Liver (tissue), 3 donors: Measurements from ENCODE around the gene CDC42EP2.

Experiments
- HNF4G ChIP-seq: IDR thresholded peaks from 2 replicates; pipeline ENCODE4 v1.6.1; 2016; ENCODE audit warnings: antibody characterized with exemption
- SP1 ChIP-seq: IDR thresholded peaks from 2 replicates; pipeline ENCODE4 v1.6.1; 2018; ENCODE audit warnings: antibody characterized with exemption, mild to moderate bottlenecking
- TAF1 ChIP-seq: conservative IDR thresholded peaks from 2 replicates; pipeline ENCODE4 v1.6.1; 2016; ENCODE audit warnings: antibody characterized with exemption, mild to moderate bottlenecking
- YY1 ChIP-seq: IDR thresholded peaks from 2 replicates; pipeline ENCODE4 v1.6.1; 2016; ENCODE audit warnings: antibody characterized with exemption, mild to moderate bottlenecking
- TF ChIP-seq, protein P1 (sequence below): fragments of 150-350 bp; IDR thresholded peaks from 2 replicates; pipeline ENCODE4 v1.5.1; 2017; ENCODE audit warnings: improper control_type of control experiment, low read depth, low read length; ENCODE audit not compliant: missing input control
- TF ChIP-seq, protein P2 (sequence below): IDR thresholded peaks from 2 replicates; pipeline ENCODE4 v1.6.1; 2016; ENCODE audit warnings: antibody characterized with exemption, mild to moderate bottlenecking
- TF ChIP-seq, protein P3 (sequence below): IDR thresholded peaks from 2 replicates; pipeline ENCODE4 v1.6.1; 2016; ENCODE audit warnings: antibody characterized with exemption
- donor health status: healthy.
- donor health status: healthy.

DNA sequence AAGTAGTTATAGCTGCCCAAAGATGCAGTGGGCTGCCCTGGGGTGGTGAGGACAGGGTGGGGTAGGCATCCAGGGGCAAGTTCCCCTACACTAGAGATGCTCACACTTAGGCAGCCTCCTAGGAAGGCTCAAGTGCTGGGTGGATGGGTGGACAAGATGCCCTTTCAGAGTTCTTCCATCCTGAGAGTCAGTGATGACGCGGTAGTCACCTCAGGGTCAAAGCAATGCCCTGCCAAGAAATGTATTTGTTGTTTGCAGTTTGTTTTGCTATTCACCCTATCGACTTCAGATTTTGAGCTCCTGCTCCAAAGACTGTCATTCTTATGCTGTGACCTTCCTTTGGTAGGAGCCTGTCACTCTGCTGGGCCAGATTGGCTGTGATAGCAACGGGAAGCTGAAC lies 34.0 kb upstream of the CDC42EP2 start:
- TF ChIP-seq, protein P1, sequence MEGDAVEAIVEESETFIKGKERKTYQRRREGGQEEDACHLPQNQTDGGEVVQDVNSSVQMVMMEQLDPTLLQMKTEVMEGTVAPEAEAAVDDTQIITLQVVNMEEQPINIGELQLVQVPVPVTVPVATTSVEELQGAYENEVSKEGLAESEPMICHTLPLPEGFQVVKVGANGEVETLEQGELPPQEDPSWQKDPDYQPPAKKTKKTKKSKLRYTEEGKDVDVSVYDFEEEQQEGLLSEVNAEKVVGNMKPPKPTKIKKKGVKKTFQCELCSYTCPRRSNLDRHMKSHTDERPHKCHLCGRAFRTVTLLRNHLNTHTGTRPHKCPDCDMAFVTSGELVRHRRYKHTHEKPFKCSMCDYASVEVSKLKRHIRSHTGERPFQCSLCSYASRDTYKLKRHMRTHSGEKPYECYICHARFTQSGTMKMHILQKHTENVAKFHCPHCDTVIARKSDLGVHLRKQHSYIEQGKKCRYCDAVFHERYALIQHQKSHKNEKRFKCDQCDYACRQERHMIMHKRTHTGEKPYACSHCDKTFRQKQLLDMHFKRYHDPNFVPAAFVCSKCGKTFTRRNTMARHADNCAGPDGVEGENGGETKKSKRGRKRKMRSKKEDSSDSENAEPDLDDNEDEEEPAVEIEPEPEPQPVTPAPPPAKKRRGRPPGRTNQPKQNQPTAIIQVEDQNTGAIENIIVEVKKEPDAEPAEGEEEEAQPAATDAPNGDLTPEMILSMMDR = no peak
- TF ChIP-seq TAF1 = no peak
- TF ChIP-seq YY1 = no peak
- no peak for TF ChIP-seq SP1
- TF ChIP-seq, protein P2, sequence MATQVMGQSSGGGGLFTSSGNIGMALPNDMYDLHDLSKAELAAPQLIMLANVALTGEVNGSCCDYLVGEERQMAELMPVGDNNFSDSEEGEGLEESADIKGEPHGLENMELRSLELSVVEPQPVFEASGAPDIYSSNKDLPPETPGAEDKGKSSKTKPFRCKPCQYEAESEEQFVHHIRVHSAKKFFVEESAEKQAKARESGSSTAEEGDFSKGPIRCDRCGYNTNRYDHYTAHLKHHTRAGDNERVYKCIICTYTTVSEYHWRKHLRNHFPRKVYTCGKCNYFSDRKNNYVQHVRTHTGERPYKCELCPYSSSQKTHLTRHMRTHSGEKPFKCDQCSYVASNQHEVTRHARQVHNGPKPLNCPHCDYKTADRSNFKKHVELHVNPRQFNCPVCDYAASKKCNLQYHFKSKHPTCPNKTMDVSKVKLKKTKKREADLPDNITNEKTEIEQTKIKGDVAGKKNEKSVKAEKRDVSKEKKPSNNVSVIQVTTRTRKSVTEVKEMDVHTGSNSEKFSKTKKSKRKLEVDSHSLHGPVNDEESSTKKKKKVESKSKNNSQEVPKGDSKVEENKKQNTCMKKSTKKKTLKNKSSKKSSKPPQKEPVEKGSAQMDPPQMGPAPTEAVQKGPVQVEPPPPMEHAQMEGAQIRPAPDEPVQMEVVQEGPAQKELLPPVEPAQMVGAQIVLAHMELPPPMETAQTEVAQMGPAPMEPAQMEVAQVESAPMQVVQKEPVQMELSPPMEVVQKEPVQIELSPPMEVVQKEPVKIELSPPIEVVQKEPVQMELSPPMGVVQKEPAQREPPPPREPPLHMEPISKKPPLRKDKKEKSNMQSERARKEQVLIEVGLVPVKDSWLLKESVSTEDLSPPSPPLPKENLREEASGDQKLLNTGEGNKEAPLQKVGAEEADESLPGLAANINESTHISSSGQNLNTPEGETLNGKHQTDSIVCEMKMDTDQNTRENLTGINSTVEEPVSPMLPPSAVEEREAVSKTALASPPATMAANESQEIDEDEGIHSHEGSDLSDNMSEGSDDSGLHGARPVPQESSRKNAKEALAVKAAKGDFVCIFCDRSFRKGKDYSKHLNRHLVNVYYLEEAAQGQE = no peak
- TF ChIP-seq, protein P3, sequence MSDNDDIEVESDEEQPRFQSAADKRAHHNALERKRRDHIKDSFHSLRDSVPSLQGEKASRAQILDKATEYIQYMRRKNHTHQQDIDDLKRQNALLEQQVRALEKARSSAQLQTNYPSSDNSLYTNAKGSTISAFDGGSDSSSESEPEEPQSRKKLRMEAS = no peak
- no peak for TF ChIP-seq HNF4G
